A549 (cell line): Measurements from ENCODE around the gene RGL4. TPM values are rescaled to one million over a fixed set of nuclear protein-coding genes. Genes with fewer than 3 reads are reported as not detected.
"Not testable (repeated sequence)": the region's sequence is repeated elsewhere in the genome, so short reads cannot be mapped to it uniquely, and the experiment has no call there.

ENCODE experiments used
- ATAC-seq, 2 experiments: fragments of 200-7000 bp in 1 of 2; fragments of >200 bp in 1 of 2; cut with Nextera tagmentation in 1 of 2; cut with Tn5 transposase in 1 of 2; 3 replicates each; pipeline versions ENCODE4 v1.8.0 to v1.9.1; 2018 to 2020; ENCODE audit warnings: mild to moderate bottlenecking in 1 of 2, moderate library complexity in 1 of 2
- CTCF ChIA-PET: fragments of 300-600 bp; sonication (Branson Sonifier 250); formaldehyde crosslinking; extraction: SDS; loops from one replicate; lab custom pipeline; 2021; ENCODE audit warnings: antibody characterized with exemption, inconsistent platforms; lab: Yijun Ruan, JAX
- POLR2A ChIA-PET: fragments of 350-600 bp; formaldehyde crosslinking; extraction: SDS; loops from one replicate; lab custom pipeline; 2021; ENCODE audit warnings: antibody characterized with exemption, inconsistent platforms; lab: Yijun Ruan, JAX
- DNase-seq, 2 experiments: peaks; one replicate each; pipeline versions ENCODE4 v3.0.0 to v3.0.0-alpha.2; 2011 to 2016; ENCODE audit warnings: low read depth in 1 of 2, low spot score in 1 of 2
- FAIRE-seq: peaks from 2 replicates; lab custom pipeline; 2011; peaks lifted over from hg19 to GRCh38; lab: Jason Lieb, UNC
- H3K27ac ChIP-seq, 2 experiments: fragments of >200 bp; sonication (Bioruptor Twin); formaldehyde crosslinking; 3 replicates each; pipeline ENCODE4 v1.5.1; 2016 to 2017
- H3K4me1 ChIP-seq: fragments of >200 bp; sonication (Bioruptor Twin); formaldehyde crosslinking; 3 replicates; pipeline ENCODE4 v1.6.1; 2016
- H3K4me2 ChIP-seq: fragments of >200 bp; sonication (Bioruptor Twin); formaldehyde crosslinking; 3 replicates; pipeline ENCODE4 v1.6.1; 2016
- H3K4me3 ChIP-seq: fragments of >200 bp; sonication (Bioruptor Twin); formaldehyde crosslinking; 3 replicates; pipeline ENCODE4 v1.5.1; 2016
- H3K9me3 ChIP-seq: fragments of >200 bp; sonication (Bioruptor Twin); formaldehyde crosslinking; 3 replicates; pipeline ENCODE4 v1.6.1; 2016
- CBX2 ChIP-seq: fragments of 200-600 bp; sonication (generic); IDR thresholded peaks from 2 replicates; pipeline ENCODE4 v1.6.1; 2016; ENCODE audit warnings: low read depth, mild to moderate bottlenecking, borderline replicate concordance
- CHD4 ChIP-seq: fragments of 200-600 bp; sonication (generic); IDR thresholded peaks from 2 replicates; pipeline ENCODE4 v1.6.1; 2016; ENCODE audit warnings: antibody characterized with exemption, mild to moderate bottlenecking, borderline replicate concordance
- CTCF ChIP-seq: fragments of >200 bp; sonication (Bioruptor Twin); formaldehyde crosslinking; IDR thresholded peaks from 3 replicates; pipeline ENCODE4 v1.5.1; 2016
- EHMT2 ChIP-seq: fragments of 200-600 bp; sonication (generic); IDR thresholded peaks from 2 replicates; pipeline ENCODE4 v1.6.1; 2016; ENCODE audit warnings: antibody characterized with exemption, low read depth, mild to moderate bottlenecking, moderate library complexity
- FOSB ChIP-seq: fragments of 250-450 bp; sonication (Bioruptor Pico); IDR thresholded peaks from 2 replicates; pipeline ENCODE4 v1.5.0; 2020; ENCODE audit warnings: mild to moderate bottlenecking, moderate library complexity
- GATA3 ChIP-seq: IDR thresholded peaks from 2 replicates; pipeline ENCODE4 v1.6.1; 2012; ENCODE audit warnings: borderline replicate concordance
- HOXB13 ChIP-seq: fragments of 250-450 bp; sonication (Bioruptor Pico); IDR thresholded peaks from 2 replicates; pipeline ENCODE4 v1.5.0; 2020; ENCODE audit warnings: low read depth, mild to moderate bottlenecking, moderate library complexity
- JUN ChIP-seq, 2 experiments: fragments of >200 bp; sonication (Bioruptor Twin); formaldehyde crosslinking; IDR thresholded peaks; 2 replicates in 1 of 2; 3 replicates in 1 of 2; pipeline ENCODE4 v1.6.1; 2016 to 2017
- JUNB ChIP-seq: fragments of >200 bp; sonication (Bioruptor Twin); formaldehyde crosslinking; IDR thresholded peaks from 2 replicates; pipeline ENCODE4 v1.6.1; 2016
- KDM1A ChIP-seq: fragments of 200-600 bp; sonication (generic); IDR thresholded peaks from 2 replicates; pipeline ENCODE4 v1.6.1; 2016; ENCODE audit warnings: low read depth, mild to moderate bottlenecking
- KDM5A ChIP-seq: fragments of 200-600 bp; sonication (generic); IDR thresholded peaks from 2 replicates; pipeline ENCODE4 v1.6.1; 2016; ENCODE audit warnings: antibody characterized with exemption, mild to moderate bottlenecking
- MAFK ChIP-seq: fragments of 450-650 bp; IDR thresholded peaks from 2 replicates; pipeline ENCODE4 v1.6.1; 2014; ENCODE audit not compliant: partially characterized antibody
- RCOR1 ChIP-seq: fragments of 150-350 bp; IDR thresholded peaks from 2 replicates; pipeline ENCODE4 v1.6.1; 2014; ENCODE audit warnings: antibody characterized with exemption, low read length, low read depth
- RNF2 ChIP-seq: fragments of 200-600 bp; sonication (generic); IDR thresholded peaks from 2 replicates; pipeline ENCODE4 v1.6.1; 2016; ENCODE audit warnings: low read depth, mild to moderate bottlenecking, antibody characterized with exemption, moderate library complexity, borderline replicate concordance
- SREBF2 ChIP-seq: fragments of 450-650 bp; IDR thresholded peaks from 2 replicates; pipeline ENCODE4 v1.6.1; 2014; ENCODE audit warnings: mild to moderate bottlenecking, moderate library complexity
- TFCP2L1 ChIP-seq: fragments of 250-450 bp; sonication (Bioruptor Pico); IDR thresholded peaks from 2 replicates; pipeline ENCODE4 v1.5.0; 2021; ENCODE audit warnings: mild to moderate bottlenecking
- ZSCAN20 ChIP-seq: fragments of 250-450 bp; sonication (Bioruptor Pico); IDR thresholded peaks from 2 replicates; pipeline ENCODE4 v1.8.0; 2022; ENCODE audit warnings: mild to moderate bottlenecking, moderate library complexity
- WGBS: methylation state at CpG from one replicate; pipeline ENCODE4 v1.1.6; 2017; ENCODE audit errors: missing lambda C conversion rate; 5-methylcytosine and 5-hydroxymethylcytosine counted together
- polyA plus RNA-seq, 4 experiments: library from polyadenylated mRNA; depleted of rRNA in 3 of 4; stranded (reverse); fragments of >200 nt; fragmentation: RNase III in 1 of 4; extraction: RNeasy Plus Mini Kit Qiagen cat#74134 plus additional on column Dnase treatment in 1 of 4; gene quantifications; 2 replicates in 3 of 4; 3 replicates in 1 of 4; pipeline ENCODE4 v1.2.3, GENCODE V29; 2011 to 2017
- TF ChIP-seq, protein P1 (sequence below): IDR thresholded peaks from 2 replicates; pipeline ENCODE4 v1.6.1; 2012; ENCODE audit warnings: low read depth, borderline replicate concordance
- TF ChIP-seq, protein P2 (sequence below): fragments of 200-600 bp; sonication (generic); IDR thresholded peaks from 2 replicates; pipeline ENCODE4 v1.6.1; 2016; ENCODE audit warnings: antibody characterized with exemption, mild to moderate bottlenecking, moderate library complexity

RGL4 gene
- polyA plus RNA-seq, 2 of the 4 experiments (the other 2 are of a cell fraction) = not detected

GRCh38 chr22:23722724-23723123 lies 31.9 kb downstream of the RGL4 start (continued):
- no peak for TF ChIP-seq HOXB13 (CRISPR knock-in tag)

DNA sequence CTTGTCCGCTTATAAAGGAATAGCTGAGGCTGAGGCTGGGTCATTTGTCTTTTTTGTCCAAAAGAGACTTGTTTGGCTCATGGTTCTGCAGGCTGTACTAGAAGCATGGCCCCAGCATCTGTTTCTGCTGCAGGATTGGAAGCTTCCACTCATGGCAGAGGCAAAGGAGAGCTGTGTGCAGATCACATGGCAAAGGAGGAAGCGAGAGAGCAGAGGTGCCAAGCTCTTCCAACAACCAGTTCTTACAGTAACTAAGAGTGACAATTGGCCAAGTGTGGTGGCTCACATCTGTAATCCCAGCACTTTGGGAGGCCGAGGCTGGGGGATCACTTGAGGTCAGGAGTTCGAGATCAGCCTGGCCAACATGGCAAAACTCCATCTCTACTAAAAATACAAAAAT lies 37.3 kb downstream of the RGL4 start:
- not testable (repeated sequence) for H3K27ac ChIP-seq, H3K4me3 ChIP-seq, H3K4me2 ChIP-seq, ATAC-seq, H3K9me3 ChIP-seq, DNase-seq, FAIRE-seq, H3K4me1 ChIP-seq
- ChIA-PET CTCF (interaction anchor here (0.5 kb wide), 1 partner anchor 31 kb away, joined by 3 read pairs; no protein-coding TSS in a partner anchor), POLR2A (interaction anchor here (0.6 to 1.0 kb wide), 2 partner anchors 11 to 21 kb away, joined by 5 to 7 read pairs; no protein-coding TSS in a partner anchor)
- 81% methylated on average over 3 of the region's 4 CpGs for WGBS

DNA sequence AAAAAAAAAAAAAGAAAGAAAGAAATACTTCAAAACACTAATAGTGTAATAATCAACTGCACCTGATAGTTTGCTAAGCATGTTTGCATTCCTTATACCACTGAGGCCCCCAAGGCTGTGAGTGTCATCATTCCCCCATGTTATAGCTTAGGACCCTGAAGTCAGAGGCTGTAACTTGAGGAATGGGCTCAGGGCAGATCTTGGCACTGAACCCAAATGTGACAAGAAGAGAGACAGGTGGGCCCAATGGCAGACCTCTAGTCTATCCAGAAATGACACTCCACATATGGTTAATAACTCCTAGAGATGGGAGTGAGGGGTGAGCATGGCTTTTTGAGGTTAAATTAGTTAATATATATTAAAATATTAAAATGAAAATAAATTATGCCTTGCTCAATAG lies 46.9 kb downstream of the RGL4 start:
- CTCF ChIA-PET = no interaction called here

More for the DNA sequence above, 46.9 kb downstream of the RGL4 start:
- ATAC-seq (no peak), FAIRE-seq (no peak), DNase-seq (no peak)
- H3K9me3 ChIP-seq = no peaks in the 10 kb centered on the region
- TF ChIP-seq EHMT2 (no peak), ZSCAN20 (CRISPR knock-in tag) (no peak), CBX2 (no peak), KDM1A (no peak), GATA3 (no peak), JUN (IDR thresholded peaks at IDR 0.05) (no peak), CHD4 (no peak), JUNB (no peak), SREBF2 (no peak), RNF2 (no peak), RCOR1 (no peak), TFCP2L1 (CRISPR knock-in tag) (no peak), MAFK (no peak), FOSB (CRISPR knock-in tag) (no peak), KDM5A (no peak), CTCF (no peak)
- TF ChIP-seq, protein P1, sequence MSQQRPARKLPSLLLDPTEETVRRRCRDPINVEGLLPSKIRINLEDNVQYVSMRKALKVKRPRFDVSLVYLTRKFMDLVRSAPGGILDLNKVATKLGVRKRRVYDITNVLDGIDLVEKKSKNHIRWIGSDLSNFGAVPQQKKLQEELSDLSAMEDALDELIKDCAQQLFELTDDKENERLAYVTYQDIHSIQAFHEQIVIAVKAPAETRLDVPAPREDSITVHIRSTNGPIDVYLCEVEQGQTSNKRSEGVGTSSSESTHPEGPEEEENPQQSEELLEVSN = no peak
- TF ChIP-seq, protein P2, sequence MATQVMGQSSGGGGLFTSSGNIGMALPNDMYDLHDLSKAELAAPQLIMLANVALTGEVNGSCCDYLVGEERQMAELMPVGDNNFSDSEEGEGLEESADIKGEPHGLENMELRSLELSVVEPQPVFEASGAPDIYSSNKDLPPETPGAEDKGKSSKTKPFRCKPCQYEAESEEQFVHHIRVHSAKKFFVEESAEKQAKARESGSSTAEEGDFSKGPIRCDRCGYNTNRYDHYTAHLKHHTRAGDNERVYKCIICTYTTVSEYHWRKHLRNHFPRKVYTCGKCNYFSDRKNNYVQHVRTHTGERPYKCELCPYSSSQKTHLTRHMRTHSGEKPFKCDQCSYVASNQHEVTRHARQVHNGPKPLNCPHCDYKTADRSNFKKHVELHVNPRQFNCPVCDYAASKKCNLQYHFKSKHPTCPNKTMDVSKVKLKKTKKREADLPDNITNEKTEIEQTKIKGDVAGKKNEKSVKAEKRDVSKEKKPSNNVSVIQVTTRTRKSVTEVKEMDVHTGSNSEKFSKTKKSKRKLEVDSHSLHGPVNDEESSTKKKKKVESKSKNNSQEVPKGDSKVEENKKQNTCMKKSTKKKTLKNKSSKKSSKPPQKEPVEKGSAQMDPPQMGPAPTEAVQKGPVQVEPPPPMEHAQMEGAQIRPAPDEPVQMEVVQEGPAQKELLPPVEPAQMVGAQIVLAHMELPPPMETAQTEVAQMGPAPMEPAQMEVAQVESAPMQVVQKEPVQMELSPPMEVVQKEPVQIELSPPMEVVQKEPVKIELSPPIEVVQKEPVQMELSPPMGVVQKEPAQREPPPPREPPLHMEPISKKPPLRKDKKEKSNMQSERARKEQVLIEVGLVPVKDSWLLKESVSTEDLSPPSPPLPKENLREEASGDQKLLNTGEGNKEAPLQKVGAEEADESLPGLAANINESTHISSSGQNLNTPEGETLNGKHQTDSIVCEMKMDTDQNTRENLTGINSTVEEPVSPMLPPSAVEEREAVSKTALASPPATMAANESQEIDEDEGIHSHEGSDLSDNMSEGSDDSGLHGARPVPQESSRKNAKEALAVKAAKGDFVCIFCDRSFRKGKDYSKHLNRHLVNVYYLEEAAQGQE = no peak
- H3K27ac ChIP-seq = no peak overlapping the region
- H3K4me1 ChIP-seq = no peaks in the 10 kb centered on the region
- POLR2A ChIA-PET = interaction anchor here (0.6 kb wide), 1 partner anchor 11 kb away, joined by 3 read pairs; no protein-coding TSS in a partner anchor
- no peak overlapping the region for H3K4me3 ChIP-seq
- no peak overlapping the region for H3K4me2 ChIP-seq
